ENCODE data around the gene S100G. TPM values are rescaled to one million over a fixed set of nuclear protein-coding genes. Genes with fewer than 3 reads are reported as not detected.

The S100G gene

GRCh38 chrX:16678689-16679088 lies 28.7 kb downstream of the S100G start:
- Histone ChIP-seq H3K36me3 (ENCODE audit: insufficient read depth, low read length) (peaks cover 5% of the 10 kb centered on the region), H3K4me3 (ENCODE audit: low read length) (no peak overlapping the region), H3K27me3 (ENCODE audit: control insufficient read depth, insufficient read depth, low read length) (peaks cover 2% of the 10 kb centered on the region), H3K4me2 (ENCODE audit: low read length) (no peak overlapping the region), H3K9me3 (replicated peaks; ENCODE audit: low read length) (no peaks in the 10 kb centered on the region), H3K4me1 (ENCODE audit: control insufficient read depth, insufficient read depth, low read length) (no peaks in the 10 kb centered on the region), H3K9ac (ENCODE audit: low read depth, low read length) (no peak overlapping the region)

GRCh38 chrX:16683007-16683664 lies 33.2 kb downstream of the S100G start:
- Histone ChIP-seq H3K4me2 (ENCODE audit: low read length) (no peak overlapping the region), H3K4me3 (ENCODE audit: low read length) (no peak overlapping the region), H3K36me3 (ENCODE audit: insufficient read depth, low read length) (peaks cover 5% of the 10 kb centered on the region), H3K9me3 (replicated peaks; ENCODE audit: low read length) (no peaks in the 10 kb centered on the region), H3K27me3 (ENCODE audit: control insufficient read depth, insufficient read depth, low read length) (peaks cover 2% of the 10 kb centered on the region), H3K4me1 (ENCODE audit: control insufficient read depth, insufficient read depth, low read length) (no peaks in the 10 kb centered on the region), H3K9ac (ENCODE audit: low read depth, low read length) (no peak overlapping the region)

GRCh38 chrX:16687514-16687913 lies 37.6 kb downstream of the S100G start:
- Histone ChIP-seq H3K4me2 (ENCODE audit: low read length) (no peak overlapping the region), H3K27me3 (ENCODE audit: control insufficient read depth, insufficient read depth, low read length) (peaks cover 5% of the 10 kb centered on the region), H3K9me3 (replicated peaks; ENCODE audit: low read length) (no peaks in the 10 kb centered on the region)

GRCh38 chrX:16695079-16695676 lies 45.2 kb downstream of the S100G start:
- Histone ChIP-seq H3K4me3 (ENCODE audit: low read length) (no peak overlapping the region), H3K4me1 (ENCODE audit: control insufficient read depth, insufficient read depth, low read length) (no peaks in the 10 kb centered on the region), H3K9ac (ENCODE audit: low read depth, low read length) (no peak overlapping the region), H3K9me3 (replicated peaks; ENCODE audit: low read length) (no peaks in the 10 kb centered on the region), H3K4me2 (ENCODE audit: low read length) (no peak overlapping the region), H3K36me3 (ENCODE audit: insufficient read depth, low read length) (no peaks in the 10 kb centered on the region), H3K27me3 (ENCODE audit: control insufficient read depth, insufficient read depth, low read length) (peaks cover 6% of the 10 kb centered on the region)

More at GRCh38 chrX:16687514-16687913, 37.6 kb downstream of the S100G start:
- Histone ChIP-seq H3K9ac (ENCODE audit: low read depth, low read length) (no peak overlapping the region), H3K4me1 (ENCODE audit: control insufficient read depth, insufficient read depth, low read length) (no peaks in the 10 kb centered on the region), H3K4me3 (ENCODE audit: low read length) (no peak overlapping the region), H3K36me3 (ENCODE audit: insufficient read depth, low read length) (peaks cover 5% of the 10 kb centered on the region)

- Histone ChIP-seq H3K36me3 (ENCODE audit: insufficient read depth, low read length) (no peaks in the 10 kb centered on the region), H3K4me2 (ENCODE audit: low read length) (no peak overlapping the region), H3K4me3 (ENCODE audit: low read length) (no peak overlapping the region), H3K9me3 (replicated peaks; ENCODE audit: low read length) (no peaks in the 10 kb centered on the region), H3K4me1 (ENCODE audit: control insufficient read depth, insufficient read depth, low read length) (no peaks in the 10 kb centered on the region), H3K27me3 (ENCODE audit: control insufficient read depth, insufficient read depth, low read length) (peaks cover 3% of the 10 kb centered on the region), H3K9ac (ENCODE audit: low read depth, low read length) (no peak overlapping the region)
Observed at GRCh38 chrX:16696956-16697355, 47.0 kb downstream of the S100G start.

GRCh38 chrX:16699389-16699788 lies 49.4 kb downstream of the S100G start:
- no peak overlapping the region for H3K9ac ChIP-seq (ENCODE audit: low read depth, low read length)
- no peaks in the 10 kb centered on the region for H3K9me3 ChIP-seq (replicated peaks; ENCODE audit: low read length)
- H3K4me3 ChIP-seq (ENCODE audit: low read length): no peak overlapping the region
- no peaks in the 10 kb centered on the region for H3K4me1 ChIP-seq (ENCODE audit: control insufficient read depth, insufficient read depth, low read length)
- H3K36me3 ChIP-seq (ENCODE audit: insufficient read depth, low read length): peaks cover 4% of the 10 kb centered on the region
- H3K4me2 ChIP-seq (ENCODE audit: low read length): no peak overlapping the region
- H3K27me3 ChIP-seq (ENCODE audit: control insufficient read depth, insufficient read depth, low read length): peaks cover 3% of the 10 kb centered on the region

- no peaks in the 10 kb centered on the region for H3K4me1 ChIP-seq (ENCODE audit: control insufficient read depth, insufficient read depth, low read length)
- H3K36me3 ChIP-seq (ENCODE audit: insufficient read depth, low read length): peaks cover 4% of the 10 kb centered on the region
- H3K9ac ChIP-seq (ENCODE audit: low read depth, low read length): no peak overlapping the region
- no peak overlapping the region for H3K4me3 ChIP-seq (ENCODE audit: low read length)
- H3K9me3 ChIP-seq (replicated peaks; ENCODE audit: low read length): no peaks in the 10 kb centered on the region
- no peak overlapping the region for H3K4me2 ChIP-seq (ENCODE audit: low read length)
- peaks cover 3% of the 10 kb centered on the region for H3K27me3 ChIP-seq (ENCODE audit: control insufficient read depth, insufficient read depth, low read length)
Observed at GRCh38 chrX:16700734-16701133, 50.8 kb downstream of the S100G start.

GRCh38 chrX:16702700-16703599 lies 53.0 kb downstream of the S100G start:
- no peaks in the 10 kb centered on the region for H3K9me3 ChIP-seq (replicated peaks; ENCODE audit: low read length)
- no peak overlapping the region for H3K9ac ChIP-seq (ENCODE audit: low read depth, low read length)
- no peaks in the 10 kb centered on the region for H3K4me1 ChIP-seq (ENCODE audit: control insufficient read depth, insufficient read depth, low read length)
- H3K4me2 ChIP-seq (ENCODE audit: low read length): no peak overlapping the region
- H3K4me3 ChIP-seq (ENCODE audit: low read length): no peak overlapping the region
- peaks cover 6% of the 10 kb centered on the region for H3K36me3 ChIP-seq (ENCODE audit: insufficient read depth, low read length)
- H3K27me3 ChIP-seq (ENCODE audit: control insufficient read depth, insufficient read depth, low read length): peaks cover 3% of the 10 kb centered on the region

Small RNA genes lying within 50 kb of the gene (small RNA-seq; reads per million reads assigned to genes)
- gene MIR548AM: not detected
